ENCODE results near the gene LNX1.

Gene LNX1

DNA sequence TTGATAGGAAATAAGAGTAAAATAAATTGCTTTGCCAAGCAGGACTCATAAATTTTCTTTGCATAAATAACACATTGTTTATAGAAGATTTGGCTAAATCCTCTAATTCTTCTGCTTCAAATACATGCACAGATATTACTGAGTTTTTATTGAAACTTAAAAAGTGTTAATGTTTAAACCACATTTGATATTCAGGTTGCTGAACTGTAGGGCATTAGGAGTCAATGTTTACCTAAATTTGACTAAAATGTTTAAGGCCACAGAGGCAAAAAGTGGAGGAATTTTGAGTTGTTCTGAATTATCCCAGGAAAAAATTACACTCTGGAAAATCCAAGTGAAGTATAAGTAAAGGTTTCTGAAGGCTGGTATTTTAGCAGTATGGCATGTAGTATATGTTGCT lies 135.1 kb downstream of the LNX1 start:
- H3K4me3 Mint-ChIP-seq, result no peak overlapping the region
- H3K9me3 Mint-ChIP-seq, result no peaks in the 10 kb centered on the region
- no peak overlapping the region for H3K27ac Mint-ChIP-seq (ENCODE audit: low read depth)
- H3K4me1 Mint-ChIP-seq, result no peaks in the 10 kb centered on the region
- H3K36me3 Mint-ChIP-seq (ENCODE audit: insufficient read depth), result peaks cover 64% of the 10 kb centered on the region
- no peaks in the 10 kb centered on the region for H3K27me3 Mint-ChIP-seq
- no peak for DNase-seq (ENCODE audit: low spot score in 2 of 2)
- no peak for ATAC-seq (replicated peaks; ENCODE audit: extremely low read depth, poor library complexity, severe bottlenecking)

DNA sequence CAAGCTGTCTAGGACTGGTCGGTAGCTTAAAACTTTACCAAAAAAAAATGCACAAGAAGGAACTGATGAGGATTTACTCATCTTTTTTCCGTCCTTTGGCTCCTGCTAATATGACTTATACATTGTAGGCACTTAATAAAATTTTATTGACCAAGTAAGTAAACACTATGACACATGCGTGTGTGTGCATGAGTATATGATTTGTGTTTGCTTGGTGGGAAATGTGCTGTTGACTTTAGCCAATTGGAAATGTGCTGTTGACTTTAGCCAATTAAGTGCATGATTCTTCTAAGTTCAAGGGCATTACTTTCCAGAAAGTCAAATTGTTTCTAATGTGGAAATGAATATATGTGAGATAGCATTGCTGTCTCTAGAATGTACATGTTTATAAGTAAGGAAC lies 135.5 kb downstream of the LNX1 start:
- no peak overlapping the region for H3K27ac Mint-ChIP-seq (ENCODE audit: low read depth)
- no peak for DNase-seq (ENCODE audit: low spot score in 2 of 2)
- H3K4me1 Mint-ChIP-seq, result no peaks in the 10 kb centered on the region
- no peaks in the 10 kb centered on the region for H3K27me3 Mint-ChIP-seq
- H3K4me3 Mint-ChIP-seq, result no peak overlapping the region
- ATAC-seq (replicated peaks; ENCODE audit: extremely low read depth, poor library complexity, severe bottlenecking), result no peak
- H3K9me3 Mint-ChIP-seq, result no peaks in the 10 kb centered on the region
- H3K36me3 Mint-ChIP-seq (ENCODE audit: insufficient read depth), result peaks cover 65% of the 10 kb centered on the region

GRCh38 chr4:53453385-53453784 lies 137.9 kb downstream of the LNX1 start:
- Mint-ChIP-seq H3K36me3 (ENCODE audit: insufficient read depth) (peaks cover 49% of the 10 kb centered on the region), H3K27me3 (no peaks in the 10 kb centered on the region), H3K9me3 (no peaks in the 10 kb centered on the region), H3K27ac (ENCODE audit: low read depth) (no peak overlapping the region), H3K4me3 (no peak overlapping the region), H3K4me1 (peaks cover 7% of the 10 kb centered on the region)
- ATAC-seq (replicated peaks; ENCODE audit: extremely low read depth, poor library complexity, severe bottlenecking) (no peak), DNase-seq (ENCODE audit: low spot score in 2 of 2) (no peak)

- H3K27ac Mint-ChIP-seq (ENCODE audit: low read depth), result peak overlapping the region; percentile 10
- H3K36me3 Mint-ChIP-seq (ENCODE audit: insufficient read depth), result peaks cover 45% of the 10 kb centered on the region
- no peaks in the 10 kb centered on the region for H3K9me3 Mint-ChIP-seq
- no peak overlapping the region for H3K4me3 Mint-ChIP-seq
- peaks cover 7% of the 10 kb centered on the region for H3K4me1 Mint-ChIP-seq
- no peak for DNase-seq (ENCODE audit: low spot score in 2 of 2)
- no peaks in the 10 kb centered on the region for H3K27me3 Mint-ChIP-seq
- no peak for ATAC-seq (replicated peaks; ENCODE audit: extremely low read depth, poor library complexity, severe bottlenecking)
These were observed 140.5 kb downstream of the LNX1 start for GRCh38 chr4:53450773-53451172.

- H3K27me3 Mint-ChIP-seq, result no peaks in the 10 kb centered on the region
- H3K4me3 Mint-ChIP-seq, result no peak overlapping the region
- peaks cover 29% of the 10 kb centered on the region for H3K4me1 Mint-ChIP-seq
- H3K36me3 Mint-ChIP-seq (ENCODE audit: insufficient read depth), result peaks cover 32% of the 10 kb centered on the region
- DNase-seq (ENCODE audit: low spot score in 2 of 2) (no peak), ATAC-seq (replicated peaks; ENCODE audit: extremely low read depth, poor library complexity, severe bottlenecking) (no peak)
- no peak overlapping the region for H3K27ac Mint-ChIP-seq (ENCODE audit: low read depth)
- no peaks in the 10 kb centered on the region for H3K9me3 Mint-ChIP-seq
These were observed 146.3 kb downstream of the LNX1 start for GRCh38 chr4:53444954-53445353.

- H3K9me3 Mint-ChIP-seq, result no peaks in the 10 kb centered on the region
- peak overlapping the region; percentile 58 for H3K27ac Mint-ChIP-seq (ENCODE audit: low read depth)
- no peak for DNase-seq (ENCODE audit: low spot score in 2 of 2)
- no peak for ATAC-seq (replicated peaks; ENCODE audit: extremely low read depth, poor library complexity, severe bottlenecking)
- H3K27me3 Mint-ChIP-seq, result no peaks in the 10 kb centered on the region
- H3K4me3 Mint-ChIP-seq, result no peak overlapping the region
- peaks cover 32% of the 10 kb centered on the region for H3K36me3 Mint-ChIP-seq (ENCODE audit: insufficient read depth)
- H3K4me1 Mint-ChIP-seq, result peaks cover 40% of the 10 kb centered on the region
These were observed 149.7 kb downstream of the LNX1 start for GRCh38 chr4:53441564-53441963.

DNA sequence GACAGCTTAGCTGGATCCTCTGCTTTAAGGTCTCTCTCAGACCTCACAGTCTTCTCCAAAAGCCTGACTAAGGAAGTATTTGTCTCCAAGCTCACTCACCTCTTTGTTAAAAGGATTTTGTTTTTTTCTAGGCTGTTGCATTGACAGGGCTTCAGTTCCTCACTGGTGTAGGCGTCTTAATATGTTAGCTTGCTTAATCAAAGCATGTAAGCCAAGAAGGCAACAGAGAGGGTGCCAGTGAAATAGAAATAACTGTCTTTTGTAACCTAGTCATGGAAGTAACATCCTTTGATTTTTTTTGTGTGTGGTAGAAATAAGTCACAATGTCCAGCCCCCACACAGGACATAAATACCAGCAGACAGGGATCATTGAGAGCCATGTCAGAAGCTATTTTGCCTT lies 155.0 kb downstream of the LNX1 start:
- H3K4me1 Mint-ChIP-seq, result peaks cover 38% of the 10 kb centered on the region
- H3K36me3 Mint-ChIP-seq (ENCODE audit: insufficient read depth), result peaks cover 18% of the 10 kb centered on the region
- H3K4me3 Mint-ChIP-seq, result no peak overlapping the region
- ATAC-seq (replicated peaks; ENCODE audit: extremely low read depth, poor library complexity, severe bottlenecking), result no peak
- no peaks in the 10 kb centered on the region for H3K27me3 Mint-ChIP-seq
- H3K9me3 Mint-ChIP-seq, result no peaks in the 10 kb centered on the region
- H3K27ac Mint-ChIP-seq (ENCODE audit: low read depth), result no peak overlapping the region
- DNase-seq (ENCODE audit: low spot score in 2 of 2), result no peak

DNA sequence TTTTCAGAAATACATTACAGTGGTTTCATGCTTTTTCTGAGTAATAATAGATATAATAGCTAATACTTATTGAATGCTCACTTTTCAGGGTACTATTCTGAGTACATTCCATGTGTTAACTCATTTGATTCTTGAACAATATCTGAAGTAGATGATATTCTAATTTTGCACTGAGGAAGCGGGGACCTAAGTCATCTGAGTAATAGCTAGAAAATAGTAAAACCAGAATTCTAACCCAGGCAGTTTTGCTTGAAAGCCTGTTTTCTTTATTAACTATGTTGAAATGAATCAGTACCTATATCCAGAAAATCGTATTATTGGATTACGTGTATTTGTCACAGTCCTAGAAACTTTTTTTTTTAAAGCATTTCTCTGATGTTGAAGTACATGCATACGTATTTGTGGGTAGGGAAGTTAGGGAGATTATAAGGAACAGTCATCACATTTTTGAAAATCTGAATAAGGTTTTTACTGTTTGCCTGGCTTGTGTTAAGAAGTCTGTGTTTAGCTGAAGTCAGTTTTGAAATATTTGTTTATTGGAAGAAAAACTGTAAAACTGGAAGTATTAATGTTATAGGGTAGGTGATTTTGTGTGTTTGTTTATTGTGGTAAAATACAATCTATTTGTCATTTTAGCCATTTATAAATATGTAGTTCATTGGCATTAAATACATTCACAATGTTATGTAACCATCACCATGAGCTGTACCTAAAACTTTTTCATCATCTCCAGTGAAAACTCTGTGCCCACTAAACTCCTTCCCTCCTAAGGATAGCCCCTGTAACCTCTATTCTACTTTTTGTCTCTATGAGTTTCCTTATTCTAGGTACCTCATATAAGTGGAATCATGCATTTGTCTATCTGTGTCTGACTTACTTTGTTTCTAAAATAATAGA lies 158.5 kb downstream of the LNX1 start:
- H3K4me1 Mint-ChIP-seq, result peaks cover 26% of the 10 kb centered on the region
- no peaks in the 10 kb centered on the region for H3K9me3 Mint-ChIP-seq
- ATAC-seq (replicated peaks; ENCODE audit: extremely low read depth, poor library complexity, severe bottlenecking) (no peak), DNase-seq (ENCODE audit: low spot score in 2 of 2) (no peak)
- no peak overlapping the region for H3K4me3 Mint-ChIP-seq
- no peaks in the 10 kb centered on the region for H3K27me3 Mint-ChIP-seq
- peaks cover 28% of the 10 kb centered on the region for H3K36me3 Mint-ChIP-seq (ENCODE audit: insufficient read depth)
- H3K27ac Mint-ChIP-seq (ENCODE audit: low read depth), result peak overlapping the region; percentile 10

GRCh38 chr4:53431052-53431451 lies 160.2 kb downstream of the LNX1 start:
- H3K4me3 Mint-ChIP-seq, result no peak overlapping the region
- no peaks in the 10 kb centered on the region for H3K9me3 Mint-ChIP-seq
- H3K4me1 Mint-ChIP-seq, result peaks cover 23% of the 10 kb centered on the region
- no peaks in the 10 kb centered on the region for H3K27me3 Mint-ChIP-seq
- H3K36me3 Mint-ChIP-seq (ENCODE audit: insufficient read depth), result peaks cover 26% of the 10 kb centered on the region
- DNase-seq (ENCODE audit: low spot score in 2 of 2) (no peak), ATAC-seq (replicated peaks; ENCODE audit: extremely low read depth, poor library complexity, severe bottlenecking) (peak; percentile 86)
- H3K27ac Mint-ChIP-seq (ENCODE audit: low read depth), result no peak overlapping the region

GRCh38 chr4:53427366-53427765 lies 163.9 kb downstream of the LNX1 start:
- peaks cover 30% of the 10 kb centered on the region for H3K4me1 Mint-ChIP-seq
- no peak for ATAC-seq (replicated peaks; ENCODE audit: extremely low read depth, poor library complexity, severe bottlenecking)
- H3K36me3 Mint-ChIP-seq (ENCODE audit: insufficient read depth), result peaks cover 22% of the 10 kb centered on the region
- H3K4me3 Mint-ChIP-seq, result no peak overlapping the region
- no peak overlapping the region for H3K27ac Mint-ChIP-seq (ENCODE audit: low read depth)
- no peak for DNase-seq (ENCODE audit: low spot score in 2 of 2)
- no peaks in the 10 kb centered on the region for H3K9me3 Mint-ChIP-seq
- H3K27me3 Mint-ChIP-seq, result no peaks in the 10 kb centered on the region

DNA sequence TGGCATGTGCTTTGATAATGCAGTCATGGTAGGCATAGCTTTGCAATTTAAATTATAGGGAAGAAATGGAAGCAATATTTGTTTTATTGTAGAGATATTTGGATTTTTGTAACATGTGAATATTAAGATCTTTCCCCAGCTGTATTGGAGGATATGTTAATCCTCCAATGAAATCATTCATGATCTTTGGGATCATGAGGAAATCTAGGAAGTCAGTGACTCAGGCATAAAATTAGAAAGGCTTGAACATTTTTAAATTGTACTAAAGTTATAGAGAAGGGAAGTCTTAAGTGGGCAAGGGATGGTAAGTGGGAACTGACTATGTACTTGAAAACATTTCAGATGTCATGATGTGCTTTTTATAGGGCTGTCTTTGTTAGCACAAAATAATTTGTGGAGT lies 167.0 kb downstream of the LNX1 start:
- DNase-seq (ENCODE audit: low spot score in 2 of 2) (no peak), ATAC-seq (replicated peaks; ENCODE audit: extremely low read depth, poor library complexity, severe bottlenecking) (no peak)
- Mint-ChIP-seq H3K9me3 (no peaks in the 10 kb centered on the region), H3K27me3 (no peaks in the 10 kb centered on the region), H3K27ac (ENCODE audit: low read depth) (no peak overlapping the region), H3K4me1 (peaks cover 18% of the 10 kb centered on the region), H3K36me3 (ENCODE audit: insufficient read depth) (peaks cover 10% of the 10 kb centered on the region), H3K4me3 (no peak overlapping the region)

- H3K27ac Mint-ChIP-seq (ENCODE audit: low read depth), result no peak overlapping the region
- no peaks in the 10 kb centered on the region for H3K9me3 Mint-ChIP-seq
- no peak overlapping the region for H3K4me3 Mint-ChIP-seq
- DNase-seq (ENCODE audit: low spot score in 2 of 2) (no peak), ATAC-seq (replicated peaks; ENCODE audit: extremely low read depth, poor library complexity, severe bottlenecking) (no peak)
- peaks cover 27% of the 10 kb centered on the region for H3K4me1 Mint-ChIP-seq
- H3K36me3 Mint-ChIP-seq (ENCODE audit: insufficient read depth), result peaks cover 6% of the 10 kb centered on the region
- no peaks in the 10 kb centered on the region for H3K27me3 Mint-ChIP-seq
These were observed 168.9 kb downstream of the LNX1 start for GRCh38 chr4:53422367-53422766.

DNA sequence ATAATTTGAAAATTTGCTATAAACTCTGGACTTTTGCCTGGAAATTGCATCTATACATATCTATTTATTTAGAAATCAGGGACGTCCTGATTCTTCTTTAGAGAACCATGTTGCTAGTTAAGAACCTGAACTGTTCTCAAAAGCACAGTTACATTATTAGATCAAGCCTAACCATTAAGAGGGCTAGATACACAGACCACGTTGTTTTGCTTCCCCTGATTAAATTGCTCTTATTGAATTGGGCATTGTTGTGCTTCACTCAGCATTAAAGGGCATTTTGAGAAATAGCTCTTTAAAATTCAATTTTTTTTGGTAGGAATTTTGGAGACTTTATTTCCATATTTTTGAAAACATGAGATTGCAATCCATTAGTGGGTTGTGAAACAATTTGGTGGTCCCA lies 169.5 kb downstream of the LNX1 start:
- H3K27ac Mint-ChIP-seq (ENCODE audit: low read depth), result no peak overlapping the region
- no peaks in the 10 kb centered on the region for H3K9me3 Mint-ChIP-seq
- no peak overlapping the region for H3K4me3 Mint-ChIP-seq
- DNase-seq (ENCODE audit: low spot score in 2 of 2), result no peak
- no peak for ATAC-seq (replicated peaks; ENCODE audit: extremely low read depth, poor library complexity, severe bottlenecking)
- H3K4me1 Mint-ChIP-seq, result peaks cover 27% of the 10 kb centered on the region
- peaks cover 6% of the 10 kb centered on the region for H3K36me3 Mint-ChIP-seq (ENCODE audit: insufficient read depth)
- H3K27me3 Mint-ChIP-seq, result no peaks in the 10 kb centered on the region
